Measurements from ENCODE around the gene CFAP57. TPM values are rescaled to one million over a fixed set of nuclear protein-coding genes. Genes with fewer than 3 reads are reported as not detected.

CFAP57 gene
- total RNA-seq, 1 donor from 2014 or later = not detected

- H3K27me3 ChIP-seq = no peaks in the 10 kb centered on the region
- intact Hi-C loops (cut with DNase I) = no loop called here
- no peak overlapping the region for H3K27ac ChIP-seq
- no peak overlapping the region for H3K4me3 ChIP-seq
- H3K4me1 ChIP-seq = no peaks in the 10 kb centered on the region
- no peak for TF ChIP-seq CTCF (IDR thresholded peaks at IDR 0.05)
- DNase-seq (ENCODE audit: extremely low spot score in 2 of 2) = peak in 1 of 2 donors; percentile 62
- H3K9me3 ChIP-seq = no peaks in the 10 kb centered on the region
- no peaks in the 10 kb centered on the region for H3K36me3 ChIP-seq
Measured at GRCh38 chr1:43256675-43257570, 84.8 kb downstream of the CFAP57 start.

- no peak overlapping the region for H3K4me3 ChIP-seq
- TF ChIP-seq POLR2A (IDR thresholded peaks at IDR 0.05) = no peak
- TF ChIP-seq POLR2AphosphoS5 (IDR thresholded peaks at IDR 0.05; ENCODE audit: insufficient read depth in 1 of 2, low read depth in 1 of 2) = no peak
- no peak for TF ChIP-seq CTCF (IDR thresholded peaks at IDR 0.05)
- no peaks in the 10 kb centered on the region for H3K36me3 ChIP-seq
- no peaks in the 10 kb centered on the region for H3K4me1 ChIP-seq
- no peaks in the 10 kb centered on the region for H3K27me3 ChIP-seq
- DNase-seq (ENCODE audit: extremely low spot score in 2 of 2) = no peak
- no peak overlapping the region for H3K27ac ChIP-seq
- intact Hi-C loops (cut with DNase I) = no loop called here
- H3K9me3 ChIP-seq = no peaks in the 10 kb centered on the region
Measured at GRCh38 chr1:43258370-43258769, 86.2 kb downstream of the CFAP57 start.

- Histone ChIP-seq H3K36me3 (no peaks in the 10 kb centered on the region), H3K9me3 (no peaks in the 10 kb centered on the region), H3K4me1 (peaks cover 4% of the 10 kb centered on the region), H3K27me3 (no peaks in the 10 kb centered on the region), H3K4me3 (no peak overlapping the region), H3K27ac (no peak overlapping the region)
- TF ChIP-seq CTCF (IDR thresholded peaks at IDR 0.05) = no peak
- no peak for TF ChIP-seq POLR2AphosphoS5 (IDR thresholded peaks at IDR 0.05; ENCODE audit: insufficient read depth in 1 of 2, low read depth in 1 of 2)
- intact Hi-C loops (cut with DNase I) = no loop called here
- DNase-seq (ENCODE audit: extremely low spot score in 2 of 2) = no peak
Measured at GRCh38 chr1:43265431-43265830, 93.3 kb downstream of the CFAP57 start.

DNA sequence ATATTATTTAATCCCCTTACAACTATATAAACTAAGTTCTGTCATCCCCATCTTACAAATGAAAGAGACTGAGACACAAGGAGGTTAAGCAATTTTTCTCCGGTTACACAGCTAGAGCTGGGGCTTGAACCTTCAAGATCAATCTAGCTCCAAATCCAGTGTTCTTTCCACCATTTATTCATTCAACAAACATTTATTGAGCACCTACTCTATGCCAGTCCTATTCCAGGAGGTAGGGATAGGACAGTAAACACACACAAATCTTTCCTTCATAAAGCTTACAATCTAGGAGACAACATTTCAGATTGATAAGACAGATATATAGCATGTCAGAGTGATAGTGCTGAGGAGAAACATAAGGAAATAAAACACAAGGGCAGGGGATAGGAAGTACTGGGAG, 94.8 kb downstream of the CFAP57 start:
- no peak overlapping the region for H3K27ac ChIP-seq
- DNase-seq (ENCODE audit: extremely low spot score in 2 of 2) = no peak
- no peak for TF ChIP-seq POLR2A (IDR thresholded peaks at IDR 0.05)
- no peak for TF ChIP-seq POLR2AphosphoS5 (IDR thresholded peaks at IDR 0.05; ENCODE audit: insufficient read depth in 1 of 2, low read depth in 1 of 2)
- no peak for TF ChIP-seq CTCF (IDR thresholded peaks at IDR 0.05)
- no peaks in the 10 kb centered on the region for H3K9me3 ChIP-seq
- intact Hi-C loops (cut with DNase I) = no loop called here
- no peaks in the 10 kb centered on the region for H3K36me3 ChIP-seq
- no peaks in the 10 kb centered on the region for H3K27me3 ChIP-seq
- H3K4me3 ChIP-seq = no peak overlapping the region
- peaks cover 5% of the 10 kb centered on the region for H3K4me1 ChIP-seq

GRCh38 chr1:43267291-43267805, 95.2 kb downstream of the CFAP57 start:
- H3K9me3 ChIP-seq = no peaks in the 10 kb centered on the region
- DNase-seq (ENCODE audit: extremely low spot score in 2 of 2) = peak in 1 of 2 donors; percentile 62
- no peak for TF ChIP-seq POLR2AphosphoS5 (IDR thresholded peaks at IDR 0.05; ENCODE audit: insufficient read depth in 1 of 2, low read depth in 1 of 2)
- TF ChIP-seq CTCF (IDR thresholded peaks at IDR 0.05) = no peak
- no peak for TF ChIP-seq POLR2A (IDR thresholded peaks at IDR 0.05)
- intact Hi-C loops (cut with DNase I) = no loop called here
- H3K27me3 ChIP-seq = no peaks in the 10 kb centered on the region
- H3K4me3 ChIP-seq = no peak overlapping the region
- H3K27ac ChIP-seq = no peak overlapping the region
- H3K36me3 ChIP-seq = no peaks in the 10 kb centered on the region
- peaks cover 5% of the 10 kb centered on the region for H3K4me1 ChIP-seq

All from vagina (tissue), 2 donors.